DMS53 (cell line): Measurements from ENCODE around the gene PFN1.
A peak's percentile ranks its signal among the peaks of the same experiment; 100 is the strongest.
"Not testable (repeated sequence)": the region's sequence is repeated elsewhere in the genome, so short reads cannot be mapped to it uniquely, and the experiment has no call there.

Experiments
- DNase-seq: peaks from one replicate; lab custom pipeline; 2025; lab: John Stamatoyannopoulos, UW

The PFN1 gene

DNA sequence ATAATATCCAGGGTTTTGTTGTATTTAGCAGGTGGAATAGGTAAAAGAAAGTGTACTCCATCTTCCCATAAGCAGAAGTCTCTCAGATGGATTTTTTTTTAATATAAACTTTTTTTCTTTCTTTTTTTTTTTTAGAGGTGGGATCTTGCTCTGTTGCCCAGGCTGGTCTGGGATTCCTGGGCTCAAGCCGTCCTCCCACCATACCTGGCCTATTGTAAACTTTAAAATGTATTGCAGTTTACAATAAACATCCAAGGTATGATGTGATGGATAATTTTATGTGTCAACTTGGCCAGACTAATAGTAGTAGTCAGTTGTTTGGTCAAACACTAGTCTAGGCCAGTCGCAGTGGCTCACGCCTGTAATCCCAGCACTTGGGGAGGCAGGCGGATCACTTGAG, 27.0 kb downstream of the PFN1 start:
- DNase-seq: no peak

DNA sequence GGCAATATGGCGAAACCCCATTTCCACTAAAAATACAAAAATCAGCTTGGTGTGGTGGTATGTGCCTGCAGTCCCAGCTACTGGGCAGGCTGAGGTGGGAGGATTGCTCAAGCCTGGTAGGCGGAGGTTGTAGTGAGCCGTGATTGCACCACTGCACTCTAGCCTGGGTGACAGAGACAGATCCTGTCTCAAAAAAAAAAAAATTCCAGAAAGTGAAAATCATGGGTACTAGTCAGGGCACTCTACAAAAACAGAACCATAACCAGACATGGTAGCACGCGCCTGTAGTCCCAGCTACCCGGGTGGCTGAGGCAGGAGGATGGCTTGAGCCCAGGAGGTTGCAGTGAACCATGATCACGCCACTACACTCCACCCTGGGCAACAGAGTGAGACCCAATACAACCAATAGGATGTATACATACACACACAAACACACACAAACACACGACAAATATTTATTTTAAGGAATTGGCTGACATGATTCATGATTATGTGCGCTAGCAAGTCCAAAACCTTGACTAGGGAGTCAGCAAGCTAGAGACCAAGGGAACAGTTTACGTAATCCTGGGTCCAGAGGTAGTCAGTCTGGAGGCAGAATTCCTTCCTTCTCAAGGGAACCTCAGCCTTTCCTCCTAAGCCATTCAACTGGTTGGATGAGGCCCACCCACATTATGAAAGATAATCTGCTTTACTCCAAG, 27.8 kb downstream of the PFN1 start:
- no peak for DNase-seq

DNA sequence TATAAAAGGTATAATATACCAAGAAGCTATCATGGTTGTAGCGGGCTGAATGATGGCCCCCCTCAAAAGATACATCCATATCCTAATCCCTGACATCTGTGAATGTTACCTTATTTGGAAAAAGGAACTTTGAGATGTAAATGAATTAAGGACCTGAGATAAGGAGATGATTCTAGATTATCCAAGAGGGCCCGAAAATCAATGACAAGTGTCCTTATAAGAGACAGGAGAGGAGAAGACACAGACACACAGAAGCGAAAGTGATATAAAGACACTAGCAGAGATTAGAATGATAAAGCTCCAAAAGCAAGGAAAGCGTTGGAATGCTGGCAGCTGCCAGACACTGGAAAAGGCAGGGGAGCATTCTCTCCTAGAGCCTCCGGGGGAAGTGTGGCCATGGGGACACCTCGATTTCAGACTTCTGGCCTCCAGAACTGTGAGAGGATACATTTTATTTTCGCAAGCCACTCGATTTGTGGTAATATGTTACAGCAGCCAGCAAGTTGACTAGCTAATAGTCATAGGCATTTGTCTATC, 28.8 kb downstream of the PFN1 start:
- no peak for DNase-seq

DNA sequence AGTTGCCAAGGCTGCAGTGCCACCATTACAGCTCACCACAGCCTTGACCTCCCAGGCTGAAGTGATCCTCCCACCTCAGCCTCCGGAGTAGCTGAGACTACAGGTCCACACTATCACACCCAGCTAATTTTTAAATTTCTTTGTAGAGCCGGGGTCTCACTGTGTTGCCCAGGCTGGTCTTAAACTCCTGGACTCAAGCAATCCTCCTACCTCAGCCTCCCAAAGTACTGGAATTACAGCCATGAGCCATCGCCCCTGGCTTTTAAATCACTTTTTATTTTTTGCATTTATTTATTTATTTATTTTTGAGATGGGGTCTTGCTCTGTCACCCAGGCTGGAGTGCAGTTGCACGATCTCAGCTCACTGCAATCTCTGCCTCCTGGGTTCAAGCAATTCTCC, 33.8 kb downstream of the PFN1 start:
- DNase-seq: not testable (repeated sequence)

DNA sequence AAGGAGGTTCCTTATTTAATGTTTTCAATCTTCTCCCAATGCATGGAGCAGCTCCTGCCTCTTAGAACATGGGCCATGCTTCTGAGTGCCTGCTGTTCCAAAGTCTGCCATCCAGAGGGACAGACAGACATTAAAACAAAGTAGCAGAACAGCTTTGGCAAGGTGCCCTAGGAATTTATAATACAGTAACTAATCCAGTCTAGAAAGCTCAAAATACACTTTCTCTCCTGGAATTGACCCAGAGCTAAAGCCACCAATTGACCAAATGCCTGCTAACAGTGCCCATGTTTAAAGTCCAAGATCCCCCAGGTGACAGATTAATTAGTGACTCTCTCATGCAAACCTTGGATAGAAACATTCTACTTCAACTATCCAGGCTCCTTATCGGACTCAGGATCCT, 34.3 kb downstream of the PFN1 start:
- DNase-seq: no peak

DNA sequence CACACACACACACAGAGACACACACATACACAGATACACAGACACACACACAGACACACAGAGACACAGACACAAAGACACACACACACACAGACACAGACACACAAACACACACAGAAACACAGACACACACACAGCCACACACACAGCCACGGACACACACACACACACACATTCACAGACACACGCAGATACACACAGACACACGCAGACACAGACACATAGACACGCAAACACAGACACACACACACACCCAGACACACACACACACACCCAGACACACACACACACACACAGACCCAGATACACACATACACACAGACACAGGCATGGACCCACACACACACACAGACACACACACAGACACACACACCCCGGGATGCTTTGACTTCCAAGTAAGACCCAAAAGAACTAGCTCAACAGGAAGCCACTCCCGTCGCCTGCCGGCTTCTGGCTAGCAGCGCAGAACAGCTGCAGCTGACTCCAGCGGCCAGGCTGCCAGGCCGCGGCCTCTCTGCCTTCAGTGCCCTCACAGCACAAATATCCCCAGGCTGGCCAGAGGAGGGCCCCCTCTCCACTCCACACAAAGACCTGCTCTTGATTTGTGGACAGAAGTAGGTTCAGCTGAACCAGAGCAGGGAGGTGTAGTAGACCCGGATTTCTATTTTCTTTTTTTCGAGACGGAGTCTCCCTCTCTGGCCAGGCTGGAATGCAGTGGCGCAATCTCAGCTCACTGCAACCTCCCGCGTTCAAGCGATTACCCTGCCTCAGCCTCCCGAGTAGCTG, 39.4 kb downstream of the PFN1 start:
- peak; percentile 92 for DNase-seq

DNA sequence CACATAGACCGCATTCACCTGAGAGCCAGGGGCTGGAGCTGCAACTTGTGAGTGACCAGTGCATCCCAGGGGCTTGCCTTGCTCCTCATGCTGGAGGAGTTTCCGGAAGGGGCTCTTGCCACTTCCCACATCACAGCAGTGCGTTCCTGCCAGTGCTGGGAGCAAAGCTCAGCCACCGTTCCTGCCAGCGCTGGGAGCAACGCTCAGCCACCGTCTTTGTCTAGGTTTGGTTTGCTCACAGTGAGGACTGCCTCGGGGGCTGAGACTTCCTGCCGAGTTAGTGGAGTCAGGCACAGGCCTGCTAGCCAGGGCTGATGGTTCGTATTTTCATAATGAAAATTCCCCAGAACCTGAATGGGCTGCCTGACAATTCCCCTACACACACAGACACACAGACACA, 40.0 kb downstream of the PFN1 start:
- DNase-seq: no peak

DNA sequence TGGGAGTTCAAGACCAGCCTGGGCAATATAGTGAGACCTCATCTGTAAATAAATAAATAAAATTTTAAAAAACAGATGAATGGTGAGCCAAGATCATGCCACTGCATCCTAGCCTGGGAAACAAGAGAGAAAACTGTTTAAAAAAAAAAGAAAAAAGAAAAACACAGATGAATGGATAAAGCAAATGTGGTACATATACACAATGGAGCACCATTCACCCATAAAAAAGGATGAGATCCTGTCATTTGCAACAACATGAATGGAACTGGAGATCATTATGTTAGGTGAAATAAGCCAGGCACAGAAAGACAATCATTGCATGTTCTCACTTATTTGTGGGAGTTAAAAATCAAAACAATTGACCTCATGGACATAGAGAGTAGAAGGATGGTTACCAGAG, 41.7 kb downstream of the PFN1 start:
- DNase-seq: not testable (repeated sequence)

DNA sequence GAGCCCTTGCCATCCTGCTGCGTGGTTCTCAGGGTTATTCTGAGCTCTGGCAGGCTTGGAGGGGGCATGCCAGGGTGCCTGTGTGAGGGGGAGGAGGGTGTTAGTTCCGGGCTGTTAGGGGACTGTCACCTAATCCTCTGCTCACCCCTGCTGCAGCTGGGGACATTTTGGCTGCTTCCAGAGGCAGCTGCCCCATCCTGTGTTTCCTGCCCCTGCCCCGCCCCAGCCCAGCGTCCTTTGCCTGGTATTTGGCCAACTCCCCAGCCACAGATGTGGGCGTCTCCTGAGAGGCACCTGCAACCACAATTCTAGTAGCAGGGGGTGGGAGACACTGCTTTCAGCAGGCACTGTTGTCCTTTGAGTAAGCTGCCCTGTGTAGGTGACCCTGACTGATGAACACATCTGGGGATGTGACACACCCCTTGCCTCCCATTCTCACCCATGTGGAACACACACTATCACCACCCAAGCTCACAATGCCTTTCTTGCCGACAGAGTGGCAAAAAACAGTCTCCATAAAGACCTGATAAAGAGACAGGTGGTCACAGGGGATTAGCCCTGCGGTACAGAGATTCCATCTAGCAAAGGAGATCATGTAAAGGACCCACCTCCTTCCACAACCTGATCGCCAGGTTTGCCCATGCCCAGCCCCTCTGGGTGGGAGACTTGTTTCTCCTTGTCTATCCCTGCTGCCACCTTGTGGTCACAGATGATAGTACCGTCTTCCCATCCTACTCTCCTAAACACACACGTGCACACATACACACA, 45.1 kb downstream of the PFN1 start, which contains the start of gene CHRNE:
Gene CHRNE, minus strand, starts transcription at position 48 of the 768 bp plus-strand sequence. Its CDS starts 35 bp downstream, at position 13.
- peak; percentile 86 for DNase-seq

DNA sequence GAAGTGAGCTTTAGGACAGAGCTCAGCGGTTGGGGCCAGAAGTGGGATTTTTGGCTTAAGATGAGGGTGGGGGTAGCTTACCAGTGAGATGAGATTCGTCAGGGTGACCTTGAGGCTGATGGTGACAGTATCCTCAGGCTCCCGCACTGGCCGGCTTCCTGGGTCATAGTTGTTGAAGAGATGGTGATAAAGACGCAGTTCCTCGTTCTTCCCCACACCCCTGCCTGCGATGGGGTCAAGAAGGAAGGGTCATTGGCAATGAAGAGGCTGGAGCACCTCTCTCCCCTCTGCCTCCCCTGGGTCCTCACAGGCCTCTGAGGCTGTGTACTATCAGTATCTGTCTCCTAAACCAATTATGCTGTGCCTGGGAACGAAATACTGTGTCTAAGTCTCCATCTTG, 45.8 kb downstream of the PFN1 start:
- no peak for DNase-seq

DNA sequence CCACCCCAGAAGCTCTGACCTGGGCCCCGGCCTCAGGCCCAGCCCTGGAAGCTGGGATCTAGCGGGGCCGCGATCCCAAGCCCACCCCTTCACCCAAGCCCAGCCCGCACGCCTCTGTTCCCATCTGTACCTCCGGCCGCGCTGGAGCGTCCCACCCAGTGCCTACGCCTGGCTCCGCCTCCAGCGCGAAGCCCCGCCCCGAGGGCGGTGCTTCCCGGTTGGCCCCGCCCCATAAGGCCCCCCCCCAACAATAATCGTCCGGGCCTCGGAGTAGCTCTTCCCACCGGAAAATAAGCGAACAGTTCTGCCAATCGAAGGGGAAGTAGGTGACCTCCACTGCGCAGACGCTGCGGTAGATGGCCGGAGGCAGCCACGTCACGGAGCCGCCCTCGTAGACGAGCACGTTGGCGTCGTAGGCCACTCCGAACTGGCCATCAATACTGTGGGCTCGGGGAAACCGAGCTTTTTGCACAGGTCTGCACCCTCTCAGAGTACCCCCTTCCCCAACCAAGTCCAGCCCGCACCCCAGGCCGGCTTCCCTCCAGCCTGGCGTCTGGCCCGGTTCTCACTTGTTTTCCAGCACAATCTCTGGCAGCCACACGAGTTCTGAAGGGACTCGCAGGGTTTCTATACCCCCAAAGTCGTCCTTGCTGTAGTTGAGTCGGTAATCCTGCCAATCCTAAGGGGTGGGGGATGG, 46.5 kb downstream of the PFN1 start:
- no peak for DNase-seq

DNA sequence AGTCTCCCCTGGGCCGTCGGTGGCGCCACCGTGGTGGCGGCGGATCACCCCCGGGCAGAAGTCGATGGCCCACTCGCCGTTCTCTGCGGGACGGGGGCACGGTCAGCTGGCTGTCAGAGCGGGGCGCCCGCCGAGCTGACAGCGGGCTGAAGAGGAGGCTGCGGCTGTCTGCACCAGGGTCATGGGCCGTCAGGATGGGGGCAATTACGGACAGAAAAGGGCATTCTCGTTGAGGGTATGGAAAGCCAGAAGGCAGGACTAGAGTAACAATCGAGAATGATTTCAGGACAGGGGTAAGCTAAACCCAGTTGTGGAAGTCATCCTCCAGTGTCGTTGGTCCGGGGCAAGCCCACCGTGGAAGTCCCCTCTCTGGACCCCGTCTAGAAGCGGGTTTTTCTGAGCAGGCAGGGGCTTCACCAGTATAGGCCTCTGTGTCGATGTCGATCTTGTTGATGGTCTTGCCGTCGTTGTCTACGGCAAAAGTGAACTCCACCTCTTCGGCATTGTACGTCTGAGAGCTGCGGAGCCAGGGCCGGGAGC, 47.2 kb downstream of the PFN1 start:
- DNase-seq: no peak

DNA sequence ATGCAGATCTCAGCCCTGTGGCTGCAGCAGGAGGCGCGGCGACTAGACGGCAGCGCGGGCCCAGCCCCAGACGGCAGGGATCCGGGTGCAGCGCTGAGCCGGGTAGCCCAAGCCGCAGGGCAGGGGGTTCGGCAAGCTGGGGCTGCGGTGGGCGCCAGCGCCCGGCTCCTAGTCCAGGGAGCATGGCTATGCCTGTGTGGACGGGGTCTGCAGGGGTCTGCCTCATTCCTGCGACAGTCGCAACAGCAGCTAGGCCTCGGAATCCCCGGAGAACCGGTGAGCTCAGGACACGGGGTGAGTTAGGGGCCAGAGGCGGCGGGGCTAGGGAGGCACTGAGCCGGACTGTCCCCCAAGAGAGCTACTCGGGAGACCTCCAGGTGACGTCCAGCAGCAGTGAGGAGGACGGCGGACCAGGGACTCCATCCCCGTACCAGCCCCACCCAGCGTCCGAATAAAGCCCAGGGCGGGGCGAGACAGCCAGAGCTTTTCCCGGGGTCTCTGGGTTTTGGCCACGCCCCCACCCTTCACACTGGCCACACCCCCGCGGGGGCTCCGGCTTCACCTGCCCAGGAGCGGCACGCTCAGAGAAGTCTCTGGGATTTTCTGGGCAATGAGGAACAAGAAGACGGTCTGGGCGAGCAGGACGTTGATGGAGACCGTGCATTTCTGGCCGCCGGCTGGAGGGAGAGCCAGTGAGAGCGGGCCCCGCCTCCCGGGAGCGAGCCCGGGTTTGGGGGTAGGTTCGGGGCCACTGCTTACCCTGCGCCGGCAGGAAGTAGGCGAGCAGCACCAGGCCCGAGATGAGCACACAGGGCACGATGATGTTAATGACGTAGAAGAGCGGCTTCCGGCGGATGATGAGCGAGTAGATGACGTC, 47.9 kb downstream of the PFN1 start:
- DNase-seq: peak; percentile 81

DNA sequence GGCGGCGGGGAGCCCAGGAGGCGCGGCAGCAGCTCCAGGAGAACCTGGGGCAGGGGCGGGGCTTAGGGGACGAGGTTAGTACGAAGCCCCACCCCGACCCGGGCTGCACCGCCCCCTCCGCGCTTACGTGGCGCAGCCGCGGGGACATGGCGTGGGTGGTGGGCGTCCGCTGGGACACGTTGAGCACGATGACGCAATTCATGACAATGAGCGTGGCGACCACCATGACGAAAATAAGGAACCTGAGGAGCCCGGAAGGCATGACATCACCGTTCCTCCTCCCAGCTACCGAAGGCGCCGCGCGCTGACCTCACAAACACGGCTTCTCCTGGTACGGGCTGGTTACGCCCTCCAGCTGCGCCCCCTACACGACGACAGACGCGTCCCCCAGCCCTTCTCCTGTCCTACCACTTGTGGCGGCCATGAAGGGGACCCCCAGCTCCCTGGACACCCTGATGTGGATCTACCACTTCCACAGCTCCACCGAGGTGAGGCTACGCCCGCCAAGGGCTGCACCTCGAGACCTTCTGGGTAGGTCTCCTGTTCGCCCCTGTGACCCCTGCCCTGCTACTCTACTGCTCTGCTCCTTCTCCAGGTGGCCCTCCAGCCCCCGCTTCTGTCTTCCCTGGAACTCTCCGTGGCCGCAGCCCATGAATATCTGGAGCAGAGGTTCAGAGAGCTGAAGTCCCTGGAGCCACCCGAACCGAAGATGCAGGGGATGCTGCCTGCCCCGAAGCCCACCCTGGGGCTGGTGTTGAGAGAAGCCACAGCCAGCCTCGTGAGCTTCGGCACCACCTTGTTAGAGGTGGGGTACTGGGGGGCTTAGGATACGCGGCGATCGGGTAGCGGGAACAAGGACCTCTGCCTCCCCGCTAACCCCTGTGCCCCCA, 48.7 kb downstream of the PFN1 start, which contains the start of gene C17orf107:
Gene C17orf107, plus strand, starts transcription at position 196 of the 890 bp plus-strand sequence. Its CDS starts 227 bp downstream, at position 423.
- peak; percentile 77 for DNase-seq

DNA sequence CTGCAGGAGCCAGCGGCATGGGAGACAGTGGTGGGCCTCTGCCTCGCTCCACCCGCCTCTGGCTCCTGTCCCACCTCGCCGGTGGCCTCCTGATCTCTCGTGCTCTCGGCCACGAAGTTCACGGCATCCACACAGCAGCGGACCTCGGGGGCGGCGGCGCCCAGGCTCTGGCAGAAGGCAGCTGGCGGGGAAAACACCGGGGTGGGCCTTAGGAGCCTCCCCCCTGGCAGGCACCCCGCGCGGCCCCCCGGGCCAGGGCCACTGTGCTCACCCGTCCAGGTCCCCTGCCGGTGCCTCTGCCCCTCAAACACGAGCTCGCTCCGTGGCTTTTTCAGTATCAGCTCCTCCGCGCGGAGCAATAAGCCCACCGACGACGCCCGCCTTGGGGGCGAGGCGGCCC, 49.4 kb downstream of the PFN1 start:
- no peak for DNase-seq

DNA sequence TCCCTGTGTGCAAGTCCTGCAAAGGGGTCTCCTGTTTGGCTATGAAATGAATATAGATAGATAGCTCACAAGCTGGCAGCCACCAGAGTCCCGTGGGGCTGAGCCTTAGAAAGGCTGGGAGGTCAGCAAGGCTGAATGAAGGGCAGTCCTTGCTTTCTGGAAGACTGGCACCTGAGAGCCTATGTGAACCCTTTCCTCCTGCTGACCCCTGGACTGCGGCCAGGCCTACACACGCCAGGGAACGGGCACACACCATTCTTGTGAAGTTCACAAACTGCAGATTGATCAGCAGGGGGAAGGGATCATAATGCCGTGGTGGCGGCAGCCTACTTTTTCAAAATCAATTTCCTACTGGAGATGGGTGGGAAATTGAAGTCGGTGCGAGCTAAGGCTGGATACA, 50.0 kb downstream of the PFN1 start:
- no peak for DNase-seq

DNA sequence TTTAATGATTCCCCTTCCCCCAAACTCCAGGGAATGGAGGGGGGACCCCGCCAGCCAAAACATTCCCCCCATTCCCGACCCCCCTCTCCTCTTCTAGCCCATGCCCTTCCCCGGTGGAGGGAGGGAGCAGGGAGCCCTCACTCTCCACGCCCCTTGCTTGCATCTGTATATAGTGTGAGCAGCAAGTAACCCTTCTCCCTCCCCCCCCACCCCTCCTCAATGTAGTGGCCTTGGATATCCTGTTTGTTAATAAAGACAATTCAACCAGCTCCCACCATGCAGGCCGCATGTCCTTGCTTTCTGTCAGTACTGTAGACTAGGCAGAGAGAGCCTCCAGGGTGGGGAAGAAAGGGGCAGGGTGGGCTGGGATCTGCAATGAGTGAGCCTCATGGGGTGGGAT, 50.5 kb downstream of the PFN1 start:
- no peak for DNase-seq

DNA sequence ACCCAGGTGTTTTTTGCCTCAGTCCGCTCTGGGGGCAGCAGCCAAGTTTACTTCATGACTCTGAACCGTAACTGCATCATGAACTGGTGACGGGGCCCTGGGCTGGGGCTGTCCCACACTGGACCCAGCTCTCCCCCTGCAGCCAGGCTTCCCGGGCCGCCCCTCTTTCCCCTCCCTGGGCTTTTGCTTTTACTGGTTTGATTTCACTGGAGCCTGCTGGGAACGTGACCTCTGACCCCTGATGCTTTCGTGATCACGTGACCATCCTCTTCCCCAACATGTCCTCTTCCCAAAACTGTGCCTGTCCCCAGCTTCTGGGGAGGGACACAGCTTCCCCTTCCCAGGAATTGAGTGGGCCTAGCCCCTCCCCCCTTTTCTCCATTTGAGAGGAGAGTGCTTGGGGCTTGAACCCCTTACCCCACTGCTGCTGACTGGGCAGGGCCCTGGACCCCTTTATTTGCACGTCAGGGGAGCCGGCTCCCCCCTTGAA, 51.1 kb downstream of the PFN1 start:
- DNase-seq: no peak
